Endothelial cell (in vitro differentiated cells): ENCODE data around the gene FUCA2. TPM values are rescaled to one million over a fixed set of nuclear protein-coding genes. Genes with fewer than 3 reads are reported as not detected.

Experiments used
- DNase-seq: peaks from one replicate; pipeline ENCODE4 v3.0.0; 2021; ENCODE audit warnings: low spot score
- H3K27ac Mint-ChIP-seq: one replicate; pipeline ENCODE4 v1.8.0; 2021; ENCODE audit warnings: mixed read lengths, inconsistent platforms; ENCODE audit not compliant: unreplicated experiment
- H3K27me3 Mint-ChIP-seq: one replicate; pipeline ENCODE4 v1.8.0; 2021; ENCODE audit warnings: mild to moderate bottlenecking, moderate library complexity, mixed read lengths, inconsistent platforms; ENCODE audit not compliant: unreplicated experiment
- H3K36me3 Mint-ChIP-seq: one replicate; pipeline ENCODE4 v1.8.0; 2021; ENCODE audit warnings: mild to moderate bottlenecking, low read depth, mixed read lengths, inconsistent platforms; ENCODE audit not compliant: unreplicated experiment
- H3K4me1 Mint-ChIP-seq: one replicate; pipeline ENCODE4 v1.8.0; 2021; ENCODE audit warnings: mild to moderate bottlenecking, mixed read lengths, inconsistent platforms; ENCODE audit not compliant: unreplicated experiment
- H3K4me3 Mint-ChIP-seq: one replicate; pipeline ENCODE4 v1.8.0; 2021; ENCODE audit warnings: mild to moderate bottlenecking, mixed read lengths, inconsistent platforms; ENCODE audit not compliant: unreplicated experiment
- H3K9me3 Mint-ChIP-seq: one replicate; pipeline ENCODE4 v1.8.0; 2021; ENCODE audit warnings: mixed read lengths, inconsistent platforms; ENCODE audit not compliant: unreplicated experiment
- total RNA-seq: library from RNA; stranded (reverse); fragmentation: NEBNext Ultra II Directional; extraction: Animal tissue kit (Norgen Biotek cat#: 25700); gene quantifications from one replicate; pipeline ENCODE4 v1.2.1, GENCODE V29; 2021; ENCODE audit not compliant: unreplicated experiment
- TF ChIP-seq, protein P1 (sequence below): fragments of 200-600 bp; sonication (generic); IDR thresholded peaks from one replicate; pipeline ENCODE4 v1.5.0; 2021; ENCODE audit warnings: antibody characterized with exemption; ENCODE audit not compliant: unreplicated experiment

The FUCA2 gene
- total RNA-seq, 1 donor from 2014 or later = 31.0 TPM

DNA sequence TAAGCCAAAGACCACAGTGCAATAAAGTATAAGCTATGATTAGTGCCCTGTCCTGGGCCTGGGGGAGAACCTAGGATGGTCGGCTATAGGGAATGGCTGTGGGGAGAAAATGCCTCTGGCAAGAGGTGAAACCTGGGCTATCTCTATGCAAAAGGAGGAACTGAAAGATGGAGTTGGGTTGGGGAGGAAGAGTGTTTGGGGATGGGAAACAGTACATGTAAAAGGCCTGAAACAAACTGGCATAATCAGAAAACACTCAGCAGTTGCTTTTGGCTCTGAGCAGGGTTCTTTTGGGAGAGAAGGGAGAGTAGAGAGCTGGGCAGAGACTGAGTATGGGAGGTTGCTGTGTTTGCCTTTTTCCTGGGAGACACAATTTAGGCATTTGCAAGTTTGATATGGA lies 31.9 kb upstream of the FUCA2 start:
- Mint-ChIP-seq H3K4me3 (no peak overlapping the region), H3K27ac (no peak overlapping the region), H3K36me3 (peaks cover 3% of the 10 kb centered on the region), H3K4me1 (peaks cover 3% of the 10 kb centered on the region), H3K9me3 (no peaks in the 10 kb centered on the region), H3K27me3 (peaks cover 5% of the 10 kb centered on the region)
- DNase-seq = no peak
- TF ChIP-seq, protein P1, sequence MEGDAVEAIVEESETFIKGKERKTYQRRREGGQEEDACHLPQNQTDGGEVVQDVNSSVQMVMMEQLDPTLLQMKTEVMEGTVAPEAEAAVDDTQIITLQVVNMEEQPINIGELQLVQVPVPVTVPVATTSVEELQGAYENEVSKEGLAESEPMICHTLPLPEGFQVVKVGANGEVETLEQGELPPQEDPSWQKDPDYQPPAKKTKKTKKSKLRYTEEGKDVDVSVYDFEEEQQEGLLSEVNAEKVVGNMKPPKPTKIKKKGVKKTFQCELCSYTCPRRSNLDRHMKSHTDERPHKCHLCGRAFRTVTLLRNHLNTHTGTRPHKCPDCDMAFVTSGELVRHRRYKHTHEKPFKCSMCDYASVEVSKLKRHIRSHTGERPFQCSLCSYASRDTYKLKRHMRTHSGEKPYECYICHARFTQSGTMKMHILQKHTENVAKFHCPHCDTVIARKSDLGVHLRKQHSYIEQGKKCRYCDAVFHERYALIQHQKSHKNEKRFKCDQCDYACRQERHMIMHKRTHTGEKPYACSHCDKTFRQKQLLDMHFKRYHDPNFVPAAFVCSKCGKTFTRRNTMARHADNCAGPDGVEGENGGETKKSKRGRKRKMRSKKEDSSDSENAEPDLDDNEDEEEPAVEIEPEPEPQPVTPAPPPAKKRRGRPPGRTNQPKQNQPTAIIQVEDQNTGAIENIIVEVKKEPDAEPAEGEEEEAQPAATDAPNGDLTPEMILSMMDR = no peak

DNA sequence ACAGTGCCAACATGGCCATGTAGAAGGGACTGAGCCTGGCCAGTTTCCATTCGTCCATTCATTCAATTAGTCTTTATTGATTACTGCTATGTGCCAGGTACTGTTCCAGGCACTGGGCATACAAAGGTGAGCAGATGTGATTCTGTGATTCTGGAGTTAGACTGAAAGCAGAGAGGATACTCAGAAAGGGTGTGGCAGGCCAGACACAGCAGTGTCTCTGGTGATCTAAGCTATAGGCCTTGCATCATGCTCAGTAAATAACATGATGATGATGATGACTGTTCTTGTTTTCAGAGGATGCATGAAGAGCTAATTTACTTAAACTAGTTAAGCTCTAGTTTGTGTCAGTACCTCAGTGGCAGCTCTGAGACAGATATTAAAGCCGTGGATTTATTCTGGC lies 31.4 kb upstream of the FUCA2 start:
- Mint-ChIP-seq H3K9me3 (no peaks in the 10 kb centered on the region), H3K4me3 (no peak overlapping the region), H3K27me3 (peaks cover 5% of the 10 kb centered on the region), H3K4me1 (peaks cover 3% of the 10 kb centered on the region), H3K27ac (no peak overlapping the region), H3K36me3 (peaks cover 3% of the 10 kb centered on the region)
- no peak for DNase-seq
- TF ChIP-seq, protein P1 = no peak

- Mint-ChIP-seq H3K27ac (no peak overlapping the region), H3K4me1 (peaks cover 6% of the 10 kb centered on the region)
- TF ChIP-seq, protein P1 = no peak
Measured at GRCh38 chr6:143540192-143540591, 28.7 kb upstream of the FUCA2 start.

GRCh38 chr6:143539734-143540133 lies 28.2 kb upstream of the FUCA2 start:
- no peak overlapping the region for H3K27ac Mint-ChIP-seq
- H3K9me3 Mint-ChIP-seq = no peaks in the 10 kb centered on the region
- no peak overlapping the region for H3K4me3 Mint-ChIP-seq
- no peak for DNase-seq
- H3K4me1 Mint-ChIP-seq = peaks cover 6% of the 10 kb centered on the region
- peaks cover 3% of the 10 kb centered on the region for H3K36me3 Mint-ChIP-seq
- H3K27me3 Mint-ChIP-seq = peaks cover 9% of the 10 kb centered on the region
- TF ChIP-seq, protein P1 = no peak

More at GRCh38 chr6:143540192-143540591, 28.7 kb upstream of the FUCA2 start:
- no peak overlapping the region for H3K4me3 Mint-ChIP-seq
- H3K36me3 Mint-ChIP-seq = peaks cover 3% of the 10 kb centered on the region
- peaks cover 9% of the 10 kb centered on the region for H3K27me3 Mint-ChIP-seq
- no peak for DNase-seq
- no peaks in the 10 kb centered on the region for H3K9me3 Mint-ChIP-seq

- no peak overlapping the region for H3K4me3 Mint-ChIP-seq
- no peaks in the 10 kb centered on the region for H3K9me3 Mint-ChIP-seq
- H3K36me3 Mint-ChIP-seq = peaks cover 3% of the 10 kb centered on the region
- peaks cover 11% of the 10 kb centered on the region for H3K27me3 Mint-ChIP-seq
- H3K4me1 Mint-ChIP-seq = peaks cover 6% of the 10 kb centered on the region
- TF ChIP-seq, protein P1 = no peak
- no peak for DNase-seq
- H3K27ac Mint-ChIP-seq = no peak overlapping the region
Measured at GRCh38 chr6:143539106-143539505, 27.6 kb upstream of the FUCA2 start.
